IMR-90 (cell line): ENCODE measurements around the gene TRIM47. TPM values are rescaled to one million over a fixed set of nuclear protein-coding genes. Genes with fewer than 3 reads are reported as not detected.

Experiments used
- ATAC-seq: fragments of 200-7000 bp; cut with Tn5 transposase; 2 replicates; pipeline ENCODE4 v1.9.1; 2020; ENCODE audit warnings: low read depth, mild to moderate bottlenecking, moderate library complexity
- BruUV-seq: library from RNA; stranded (reverse); fragments of 400-500 nt; replicated peaks from 2 replicates; lab custom pipeline; 2021; lab: Mats Ljungman, UMichigan
- CTCF ChIA-PET: fragments of 300-600 bp; formaldehyde crosslinking; extraction: SDS; loops from one replicate; lab custom pipeline; 2021; ENCODE audit warnings: antibody characterized with exemption; lab: Yijun Ruan, JAX
- POLR2A ChIA-PET: fragments of 300-600 bp; sonication (Branson Sonifier 250); formaldehyde crosslinking; loops from one replicate; lab custom pipeline; 2022; ENCODE audit warnings: antibody characterized with exemption; ENCODE audit not compliant: unreplicated experiment; lab: Charles Lee
- DNase-seq: peaks from one replicate; pipeline ENCODE4 v3.0.0; 2013
- H2AFZ ChIP-seq: replicated peaks from 2 replicates; pipeline ENCODE3; 2013; ENCODE audit warnings: low read length, mild to moderate bottlenecking; ENCODE audit not compliant: poor library complexity
- H2AK5ac ChIP-seq: 2 replicates; pipeline ENCODE4 v1.6.1; 2013; ENCODE audit warnings: low read depth, low read length, inconsistent platforms
- H2AK9ac ChIP-seq: replicated peaks from 2 replicates; pipeline ENCODE3; 2013; ENCODE audit warnings: mild to moderate bottlenecking, low read depth, low read length, moderate library complexity; ENCODE audit not compliant: poor library complexity
- H2BK120ac ChIP-seq: 2 replicates; pipeline ENCODE4 v1.6.1; 2013; ENCODE audit warnings: low read depth, low read length, inconsistent platforms
- H2BK15ac ChIP-seq: 3 replicates; pipeline ENCODE4 v1.6.1; 2013; ENCODE audit warnings: low read depth, low read length, inconsistent platforms
- H2BK20ac ChIP-seq: 2 replicates; pipeline ENCODE4 v1.6.1; 2013; ENCODE audit warnings: low read depth, mild to moderate bottlenecking, inconsistent platforms, low read length, moderate library complexity
- H2BK5ac ChIP-seq: 2 replicates; pipeline ENCODE4 v1.6.1; 2013; ENCODE audit warnings: mild to moderate bottlenecking, low read depth, low read length, inconsistent platforms; ENCODE audit not compliant: poor library complexity, severe bottlenecking
- H3K14ac ChIP-seq: replicated peaks from 2 replicates; pipeline ENCODE4 v1.6.1; 2013; ENCODE audit warnings: low read depth, low read length, inconsistent platforms
- H3K18ac ChIP-seq: 2 replicates; pipeline ENCODE4 v1.6.1; 2013; ENCODE audit warnings: low read depth, low read length, control low read depth
- H3K23ac ChIP-seq: 2 replicates; pipeline ENCODE4 v1.6.1; 2013; ENCODE audit warnings: low read depth, low read length, inconsistent platforms
- H3K27ac ChIP-seq: 2 replicates; pipeline ENCODE4 v1.5.1; 2013; ENCODE audit warnings: mild to moderate bottlenecking, control low read depth, low read length; ENCODE audit not compliant: insufficient read depth
- H3K27me3 ChIP-seq: 2 replicates; pipeline ENCODE4 v1.6.1; 2013; ENCODE audit warnings: low read length; ENCODE audit not compliant: control insufficient read depth, insufficient read depth
- H3K36me3 ChIP-seq: 2 replicates; pipeline ENCODE4 v1.6.1; 2013; ENCODE audit warnings: low read length, mixed read lengths; ENCODE audit not compliant: control insufficient read depth, insufficient read depth
- H3K4ac ChIP-seq: 2 replicates; pipeline ENCODE4 v1.6.1; 2013; ENCODE audit warnings: low read depth, low read length, inconsistent platforms
- H3K4me1 ChIP-seq: 2 replicates; pipeline ENCODE4 v1.6.1; 2013; ENCODE audit warnings: low read length, mixed read lengths; ENCODE audit not compliant: control insufficient read depth, insufficient read depth
- H3K4me2 ChIP-seq: 2 replicates; pipeline ENCODE4 v1.6.1; 2013; ENCODE audit warnings: low read depth, mild to moderate bottlenecking, control low read depth, low read length, moderate library complexity
- H3K4me3 ChIP-seq: 2 replicates; pipeline ENCODE4 v1.5.1; 2013; ENCODE audit warnings: low read depth, mild to moderate bottlenecking, control low read depth, low read length, moderate library complexity; ENCODE audit not compliant: insufficient read depth
- H3K56ac ChIP-seq: 2 replicates; pipeline ENCODE4 v1.6.1; 2013; ENCODE audit warnings: low read length, inconsistent platforms; ENCODE audit not compliant: insufficient read depth; ENCODE audit errors: extremely low read depth
- H3K79me1 ChIP-seq, 2 experiments: 2 replicates each; pipeline ENCODE4 v1.6.1; 2013; ENCODE audit warnings: low read length in 2 of 2, inconsistent platforms in 1 of 2, low read depth in 1 of 2
- H3K9ac ChIP-seq: 2 replicates; pipeline ENCODE4 v1.6.1; 2013; ENCODE audit warnings: low read depth, low read length, control low read depth
- H3K9me1 ChIP-seq: 2 replicates; pipeline ENCODE4 v1.6.1; 2013; ENCODE audit warnings: low read length, inconsistent platforms; ENCODE audit not compliant: insufficient read depth
- H3K9me3 ChIP-seq: 2 replicates; pipeline ENCODE4 v1.6.1; 2013; ENCODE audit warnings: low read length; ENCODE audit not compliant: control insufficient read depth, insufficient read depth
- H4K20me1 ChIP-seq: 2 replicates; pipeline ENCODE4 v1.6.1; 2013; ENCODE audit warnings: low read length, inconsistent platforms; ENCODE audit not compliant: insufficient read depth
- H4K5ac ChIP-seq: 2 replicates; pipeline ENCODE4 v1.6.1; 2013; ENCODE audit warnings: mild to moderate bottlenecking, low read depth, low read length, control low read depth
- H4K8ac ChIP-seq, 2 experiments: 2 replicates each; pipeline ENCODE4 v1.6.1; 2013; ENCODE audit warnings: low read depth in 2 of 2, low read length in 2 of 2, control low read depth in 1 of 2, inconsistent platforms in 1 of 2
- H4K91ac ChIP-seq: 2 replicates; pipeline ENCODE4 v1.6.1; 2013; ENCODE audit warnings: low read depth, low read length, inconsistent platforms; ENCODE audit not compliant: insufficient read depth
- CEBPB ChIP-seq: IDR thresholded peaks from 2 replicates; pipeline ENCODE4 v1.6.1; 2012; ENCODE audit warnings: low read depth, low read length, improper control_type of control experiment
- MAFK ChIP-seq: IDR thresholded peaks from 2 replicates; pipeline ENCODE4 v1.6.1; 2012; ENCODE audit warnings: low read depth, low read length, improper control_type of control experiment
- MXI1 ChIP-seq: IDR thresholded peaks from 2 replicates; pipeline ENCODE4 v1.6.1; 2012; ENCODE audit warnings: low read depth, mild to moderate bottlenecking, low read length, moderate library complexity, borderline replicate concordance
- RAD21 ChIP-seq: IDR thresholded peaks from 2 replicates; pipeline ENCODE4 v1.6.1; 2012; ENCODE audit warnings: low read length, improper control_type of control experiment
- WGBS, 2 experiments: methylation state at CpG; one replicate each; pipeline versions ENCODE4 v1.1.5 to v1.1.7; 2013; ENCODE audit warnings: missing lambda C conversion rate in 2 of 2; ENCODE audit not compliant: insufficient read length in 1 of 2; ENCODE audit errors: extremely low coverage in 2 of 2; 5-methylcytosine and 5-hydroxymethylcytosine counted together
- dilution Hi-C: fragments of 300-500 bp; cut with HindIII; formaldehyde crosslinking; loops from one replicate; pipeline ENCODE4 v1.14.3; 2018; ENCODE audit warnings: low sequenced_read_pairs; ENCODE audit not compliant: unreplicated experiment
- in situ Hi-C: fragments of 300-500 bp; cut with MboI; formaldehyde crosslinking; loops from 3 replicates; pipeline ENCODE4 v1.14.3; 2019; ENCODE audit warnings: low sequenced_read_pairs, inconsistent platforms, mixed read lengths
- intact Hi-C: fragments of 100-400 bp; cut with micrococcal nuclease; formaldehyde crosslinking; loops from 2 replicates; pipeline ENCODE4 v1.10.0; 2022
- polyA plus RNA-seq, 3 experiments: library from polyadenylated mRNA; depleted of rRNA; stranded (reverse); fragments of >200 nt; gene quantifications; 2 replicates each; pipeline ENCODE4 v1.2.3, GENCODE V29; 2012; ENCODE audit warnings: low replicate concordance in 1 of 3
- total RNA-seq: library from RNA; depleted of rRNA; stranded (reverse); fragments of >200 nt; gene quantifications from 2 replicates; pipeline ENCODE4 v1.2.3, GENCODE V29; 2012

TRIM47 gene
- total and polyA plus RNA-seq, 2 of the 4 experiments (the other 2 are of a cell fraction): 1.4 to 7.5 TPM

GRCh38 chr17:75836605-75837004, 41.8 kb downstream of the TRIM47 start:
- Histone ChIP-seq H3K79me1 (no peaks in the 10 kb centered on the region), H2AK5ac (no peak overlapping the region), H2AK9ac (no peak overlapping the region), H3K56ac (no peak overlapping the region), H2BK15ac (no peak overlapping the region), H3K27me3 (no peaks in the 10 kb centered on the region; the same call in 1 of the 2 replicates), H3K4me2 (no peak overlapping the region), H3K4me3 (no peak overlapping the region), H3K27ac (no peak overlapping the region), H3K18ac (no peak overlapping the region), H3K9ac (no peak overlapping the region), H3K9me1 (peaks cover 3% of the 10 kb centered on the region; the same call in 1 of the 2 replicates), H3K4me1 (peaks cover 3% of the 10 kb centered on the region), H3K36me3 (no peaks in the 10 kb centered on the region), H2BK5ac (no peak overlapping the region), H3K4ac (no peak overlapping the region), H3K14ac (no peak overlapping the region), H4K8ac (no peak overlapping the region), H3K9me3 (no peaks in the 10 kb centered on the region), H4K20me1 (no peaks in the 10 kb centered on the region), H2BK20ac (no peak overlapping the region), H4K5ac (no peak overlapping the region), H2AFZ (no peak overlapping the region), H2BK120ac (no peak overlapping the region), H4K91ac (no peak overlapping the region), H3K23ac (no peak overlapping the region)
- ChIA-PET POLR2A (interaction anchor here (1.6 kb wide), 1 partner anchor 57 kb away, joined by 5 read pairs; a partner anchor contains a TSS), CTCF (no interaction called here)
- DNase-seq (no peak), ATAC-seq (no peak)
- dilution Hi-C loops (no loop called here), in situ Hi-C loops (no loop called here), intact Hi-C loops (no loop called here)
- BruUV-seq: no TSS peak
- TF ChIP-seq MXI1 (no peak), CEBPB (no peak), RAD21 (no peak), MAFK (no peak)
- 83% methylated on average over 4 of the region's 9 CpGs; no CpG with 5 or more reads in 1 of the 2 experiments for WGBS, 2 experiments
